ENCODE results near the gene NDUFV3. TPM values are rescaled to one million over a fixed set of nuclear protein-coding genes. Genes with fewer than 3 reads are reported as not detected.
A peak's percentile ranks its signal among the peaks of the same experiment; 100 is the strongest.
"Not testable (repeated sequence)": the region's sequence is repeated elsewhere in the genome, so short reads cannot be mapped to it uniquely, and the experiment has no call there.

The NDUFV3 gene
- total RNA-seq, 1 donor from 2014 or later, result 38.6 TPM

DNA sequence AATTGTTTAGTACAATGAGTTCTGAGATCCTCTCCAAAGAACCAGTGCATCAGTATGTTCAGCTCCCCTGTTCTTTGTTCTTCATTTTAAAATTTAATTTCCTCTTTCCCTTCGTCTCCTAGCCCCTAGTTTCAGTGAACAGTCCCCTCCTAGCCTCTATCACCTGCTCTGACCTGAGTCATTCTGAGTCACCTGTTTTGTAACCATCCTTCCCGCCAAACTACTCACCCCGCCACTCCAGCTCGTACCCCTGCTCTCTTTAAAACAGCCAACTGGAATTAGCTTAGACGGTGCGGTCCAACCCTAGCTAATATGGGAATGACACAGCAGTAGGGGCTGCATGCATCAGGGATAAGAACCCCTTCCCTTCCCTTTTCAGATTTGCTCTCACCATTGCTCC lies 49.1 kb downstream of the NDUFV3 start:
- Mint-ChIP-seq H3K4me1 (ENCODE audit: unreplicated experiment) (peaks cover 14% of the 10 kb centered on the region), H3K36me3 (no peaks in the 10 kb centered on the region), H3K27me3 (peaks cover 4% of the 10 kb centered on the region), H3K9me3 (no peaks in the 10 kb centered on the region), H3K4me3 (no peak overlapping the region), H3K27ac (no peak overlapping the region)
- TF ChIP-seq, protein P1, sequence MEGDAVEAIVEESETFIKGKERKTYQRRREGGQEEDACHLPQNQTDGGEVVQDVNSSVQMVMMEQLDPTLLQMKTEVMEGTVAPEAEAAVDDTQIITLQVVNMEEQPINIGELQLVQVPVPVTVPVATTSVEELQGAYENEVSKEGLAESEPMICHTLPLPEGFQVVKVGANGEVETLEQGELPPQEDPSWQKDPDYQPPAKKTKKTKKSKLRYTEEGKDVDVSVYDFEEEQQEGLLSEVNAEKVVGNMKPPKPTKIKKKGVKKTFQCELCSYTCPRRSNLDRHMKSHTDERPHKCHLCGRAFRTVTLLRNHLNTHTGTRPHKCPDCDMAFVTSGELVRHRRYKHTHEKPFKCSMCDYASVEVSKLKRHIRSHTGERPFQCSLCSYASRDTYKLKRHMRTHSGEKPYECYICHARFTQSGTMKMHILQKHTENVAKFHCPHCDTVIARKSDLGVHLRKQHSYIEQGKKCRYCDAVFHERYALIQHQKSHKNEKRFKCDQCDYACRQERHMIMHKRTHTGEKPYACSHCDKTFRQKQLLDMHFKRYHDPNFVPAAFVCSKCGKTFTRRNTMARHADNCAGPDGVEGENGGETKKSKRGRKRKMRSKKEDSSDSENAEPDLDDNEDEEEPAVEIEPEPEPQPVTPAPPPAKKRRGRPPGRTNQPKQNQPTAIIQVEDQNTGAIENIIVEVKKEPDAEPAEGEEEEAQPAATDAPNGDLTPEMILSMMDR (conservative IDR thresholded peaks at IDR 0.05), result no peak
- DNase-seq (ENCODE audit: extremely low spot score, unreplicated experiment), result no peak

DNA sequence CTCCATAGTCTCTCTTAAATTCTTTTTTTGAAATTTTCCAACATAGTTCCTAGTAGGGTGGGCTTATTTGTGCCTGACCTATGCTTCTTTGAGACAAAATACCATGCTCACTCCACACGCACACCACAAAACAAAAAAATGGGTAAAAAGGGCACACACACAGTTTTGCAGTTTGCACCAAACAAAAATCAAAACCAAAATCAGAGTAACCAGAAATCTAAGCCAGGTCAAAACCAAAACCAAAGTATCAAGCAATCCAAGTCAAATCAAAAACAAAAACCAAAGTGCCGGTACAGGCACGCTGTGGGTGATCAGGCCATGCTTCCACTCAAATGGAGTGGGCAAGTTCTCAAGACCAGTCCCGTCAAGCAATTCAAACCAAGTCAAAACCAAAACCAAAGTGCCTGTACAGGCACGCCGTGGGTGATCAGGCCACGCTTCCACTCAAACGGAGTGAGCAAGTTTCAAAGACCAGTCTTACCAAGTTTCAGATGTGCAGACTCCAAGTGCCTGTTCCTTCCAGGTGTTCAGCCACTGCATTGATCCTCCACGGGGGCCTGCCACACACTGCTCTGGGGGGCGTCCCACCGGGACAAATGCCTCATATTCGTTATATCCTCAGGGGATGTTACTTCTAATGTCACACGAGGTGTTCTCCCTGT lies 56.1 kb downstream of the NDUFV3 start:
- not testable (repeated sequence) for H3K4me1 Mint-ChIP-seq (ENCODE audit: unreplicated experiment); H3K36me3 Mint-ChIP-seq; DNase-seq (ENCODE audit: extremely low spot score, unreplicated experiment); H3K27ac Mint-ChIP-seq; H3K4me3 Mint-ChIP-seq; H3K27me3 Mint-ChIP-seq; H3K9me3 Mint-ChIP-seq

DNA sequence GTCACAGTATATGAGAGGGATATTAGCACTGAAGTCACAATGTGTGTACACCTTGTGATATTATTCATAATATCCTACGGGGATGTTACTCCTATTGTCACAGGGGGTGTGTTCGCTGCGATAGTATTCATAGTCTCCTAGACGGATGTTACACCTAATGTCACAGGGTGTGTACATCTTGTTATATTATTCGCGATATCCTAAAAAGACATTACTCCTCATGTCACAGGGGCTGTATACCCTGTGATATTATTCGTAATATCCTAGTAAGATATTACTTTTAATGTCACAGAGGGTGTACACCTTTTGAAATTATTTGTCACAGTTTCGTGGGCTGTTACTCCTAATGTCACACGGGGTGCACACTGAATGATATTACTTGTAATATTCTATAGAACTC lies 58.1 kb downstream of the NDUFV3 start:
- H3K4me1 Mint-ChIP-seq (ENCODE audit: unreplicated experiment); H3K9me3 Mint-ChIP-seq: not testable (repeated sequence)

DNA sequence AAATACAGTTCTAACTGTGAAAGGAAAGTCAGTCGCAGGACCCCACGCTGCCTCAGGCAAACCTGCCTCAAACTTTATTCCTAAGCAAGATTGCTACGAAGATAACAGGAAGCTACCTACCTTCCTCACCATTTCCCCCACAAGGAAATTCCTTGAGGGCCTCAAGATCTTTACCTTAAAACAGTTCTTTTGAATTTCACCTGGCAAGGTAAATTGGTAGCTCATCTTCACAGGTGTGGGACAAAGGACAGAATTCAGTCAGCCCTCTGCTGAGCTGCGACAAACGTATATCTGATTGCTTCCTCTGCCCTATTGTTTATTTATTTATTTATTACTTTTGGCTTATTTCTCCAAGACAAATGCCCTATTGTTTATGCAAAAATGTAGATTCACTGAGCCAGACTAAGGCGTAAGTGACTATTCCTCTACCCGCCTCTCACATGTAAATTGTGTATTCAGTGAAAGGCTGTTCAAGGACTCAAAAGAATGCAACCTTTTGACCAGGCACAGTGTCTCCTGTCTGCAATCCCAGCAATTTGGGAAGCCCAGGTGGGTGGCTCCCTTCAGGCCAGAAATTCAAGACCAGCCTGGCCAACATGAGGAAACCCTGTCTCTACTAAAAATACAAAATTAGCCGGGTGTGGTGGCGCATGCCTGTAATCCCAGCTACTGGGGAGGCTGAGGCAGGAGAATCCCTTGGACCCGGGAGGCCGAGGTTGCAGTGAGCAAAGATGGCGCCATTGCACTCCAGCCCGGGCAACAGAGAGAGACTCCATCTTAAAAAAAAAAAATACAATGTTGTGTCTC lies 63.9 kb downstream of the NDUFV3 start:
- TF ChIP-seq, protein P1 (conservative IDR thresholded peaks at IDR 0.05), result no peak
- no peaks in the 10 kb centered on the region for H3K9me3 Mint-ChIP-seq
- H3K27ac Mint-ChIP-seq, result peak overlapping the region; percentile 98
- no peak for DNase-seq (ENCODE audit: extremely low spot score, unreplicated experiment)
- no peaks in the 10 kb centered on the region for H3K36me3 Mint-ChIP-seq
- no peaks in the 10 kb centered on the region for H3K27me3 Mint-ChIP-seq
- no peak overlapping the region for H3K4me3 Mint-ChIP-seq
- H3K4me1 Mint-ChIP-seq (ENCODE audit: unreplicated experiment), result peaks cover 5% of the 10 kb centered on the region

More for the DNA sequence above, 58.1 kb downstream of the NDUFV3 start:
- not testable (repeated sequence) for H3K27me3 Mint-ChIP-seq; DNase-seq (ENCODE audit: extremely low spot score, unreplicated experiment); H3K36me3 Mint-ChIP-seq; H3K4me3 Mint-ChIP-seq; H3K27ac Mint-ChIP-seq

DNA sequence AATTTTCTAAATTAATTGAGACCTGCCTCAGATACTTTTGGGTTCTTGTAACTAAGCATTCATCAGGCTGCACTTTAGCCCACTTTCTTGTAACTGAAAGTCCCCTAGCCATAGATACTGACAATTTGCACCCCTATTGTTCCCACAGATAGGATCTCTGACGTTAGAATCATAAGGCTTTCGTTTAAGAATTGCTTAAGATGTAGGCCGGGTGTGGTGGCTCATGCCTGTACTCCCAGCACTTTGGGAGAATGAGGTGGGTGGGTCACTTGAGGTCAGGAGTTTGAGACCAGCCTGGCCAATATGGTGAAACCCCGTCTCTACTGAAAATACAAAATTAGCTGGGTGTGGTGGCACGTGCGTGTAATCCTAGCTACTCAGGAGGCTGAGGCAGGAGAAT lies 65.0 kb downstream of the NDUFV3 start:
- not testable (repeated sequence) for H3K27ac Mint-ChIP-seq

DNA sequence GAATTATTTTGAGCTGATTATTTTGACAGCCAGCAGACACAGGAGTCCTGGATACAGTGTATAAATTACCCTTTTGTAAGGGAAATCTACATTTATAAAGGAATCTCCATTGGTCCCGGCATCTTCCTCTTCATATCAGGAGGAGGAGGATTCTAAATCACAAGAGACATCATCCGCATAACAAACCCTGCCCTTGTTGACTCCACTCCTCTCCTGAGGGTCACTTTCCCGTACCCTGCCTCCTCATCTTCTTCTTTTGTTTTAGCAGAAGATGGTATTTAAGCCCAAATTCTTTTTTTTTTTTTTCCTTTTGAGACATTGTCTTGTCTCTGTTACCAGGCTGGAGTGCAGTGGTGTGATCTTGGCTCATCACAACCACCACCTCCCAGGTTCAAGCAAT lies 66.6 kb downstream of the NDUFV3 start:
- no peaks in the 10 kb centered on the region for H3K36me3 Mint-ChIP-seq
- no peak overlapping the region for H3K4me3 Mint-ChIP-seq
- peaks cover 10% of the 10 kb centered on the region for H3K4me1 Mint-ChIP-seq (ENCODE audit: unreplicated experiment)
- no peaks in the 10 kb centered on the region for H3K27me3 Mint-ChIP-seq
- TF ChIP-seq, protein P1 (conservative IDR thresholded peaks at IDR 0.05), result no peak
- H3K27ac Mint-ChIP-seq, result no peak overlapping the region
- H3K9me3 Mint-ChIP-seq, result no peaks in the 10 kb centered on the region
- DNase-seq (ENCODE audit: extremely low spot score, unreplicated experiment), result no peak

More for the DNA sequence above, 65.0 kb downstream of the NDUFV3 start:
- H3K4me1 Mint-ChIP-seq (ENCODE audit: unreplicated experiment); H3K9me3 Mint-ChIP-seq; H3K27me3 Mint-ChIP-seq; H3K4me3 Mint-ChIP-seq; DNase-seq (ENCODE audit: extremely low spot score, unreplicated experiment); H3K36me3 Mint-ChIP-seq: not testable (repeated sequence)

DNA sequence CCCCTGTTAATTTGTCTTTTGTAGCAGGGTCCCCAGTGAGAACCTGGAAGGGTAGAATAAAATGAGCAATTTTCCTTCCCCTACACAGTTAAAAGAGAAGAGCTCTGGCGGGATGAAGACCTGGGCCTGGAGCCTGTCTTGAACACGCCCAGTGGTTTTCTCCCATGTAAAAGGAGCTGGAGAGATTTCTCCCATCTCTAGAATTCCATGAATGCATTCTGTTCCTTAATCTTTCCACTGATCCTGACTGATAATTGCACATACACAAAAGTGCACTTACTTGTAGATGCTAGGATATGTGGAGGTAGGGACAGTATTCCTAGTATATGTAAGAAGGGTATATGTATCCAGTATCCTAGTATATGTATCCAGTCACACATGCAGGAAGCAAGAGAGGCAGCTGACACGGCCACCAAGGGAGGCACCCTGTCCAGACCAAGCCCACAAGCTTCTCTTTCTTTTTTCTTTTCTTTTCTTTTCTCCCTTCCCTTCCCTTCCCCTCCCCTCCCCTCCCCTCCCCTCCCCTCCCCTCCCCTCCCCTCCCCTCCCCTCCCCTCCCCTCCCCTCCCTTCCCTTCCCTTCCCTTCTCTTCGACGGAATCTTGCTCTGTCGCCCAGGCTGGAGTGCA lies 69.4 kb downstream of the NDUFV3 start:
- TF ChIP-seq, protein P1 (conservative IDR thresholded peaks at IDR 0.05), result no peak
- Mint-ChIP-seq H3K4me3 (no peak overlapping the region), H3K27me3 (no peaks in the 10 kb centered on the region), H3K27ac (no peak overlapping the region), H3K36me3 (no peaks in the 10 kb centered on the region), H3K9me3 (no peaks in the 10 kb centered on the region), H3K4me1 (ENCODE audit: unreplicated experiment) (peaks cover 9% of the 10 kb centered on the region)
- DNase-seq (ENCODE audit: extremely low spot score, unreplicated experiment), result no peak

Data from type B pancreatic cell (in vitro differentiated cells).